HG02763 (cell line): ENCODE data around the gene MPDU1.
"Not testable (repeated sequence)": the region's sequence is repeated elsewhere in the genome, so short reads cannot be mapped to it uniquely, and the experiment has no call there.

ENCODE experiments used
- ATAC-seq: cut with Tn5 transposase; IDR thresholded peaks from one replicate; pipeline ENCODE4 v1.9.1; 2021; ENCODE audit warnings: mild to moderate bottlenecking, moderate library complexity; ENCODE audit not compliant: unreplicated experiment

Gene MPDU1

DNA sequence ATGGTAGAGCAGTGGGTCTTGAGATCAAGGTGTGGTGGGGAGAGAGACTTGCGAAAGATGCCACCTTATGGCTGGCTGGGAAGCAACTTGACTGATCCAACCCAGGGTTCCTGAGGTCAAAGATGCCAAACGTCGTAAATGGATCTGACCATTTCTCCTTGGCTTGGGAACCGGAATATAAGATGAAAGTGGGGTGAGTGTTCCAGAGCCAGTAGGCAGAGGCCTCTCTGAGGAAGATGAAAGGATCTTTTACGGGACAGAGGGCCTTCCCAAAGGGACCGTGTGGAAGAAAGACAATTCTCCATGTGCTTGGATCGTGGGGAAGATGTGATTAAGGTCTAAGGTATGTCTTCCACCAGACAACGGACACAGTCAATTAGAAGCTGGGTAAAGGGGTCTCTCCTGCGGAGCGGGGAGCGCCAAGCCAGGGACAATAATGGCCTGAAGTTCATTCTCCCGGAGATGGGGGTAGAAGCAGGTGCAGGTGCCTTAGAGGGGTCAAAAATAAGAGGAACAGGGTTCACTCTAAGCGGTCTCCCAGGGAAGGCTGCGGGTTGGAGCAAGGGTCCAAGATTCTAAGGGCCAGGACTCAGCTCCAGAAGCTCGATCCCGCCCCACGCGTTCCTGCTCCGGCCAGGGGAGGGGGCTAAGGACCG, 30.2 kb downstream of the MPDU1 start:
- no peak for ATAC-seq

DNA sequence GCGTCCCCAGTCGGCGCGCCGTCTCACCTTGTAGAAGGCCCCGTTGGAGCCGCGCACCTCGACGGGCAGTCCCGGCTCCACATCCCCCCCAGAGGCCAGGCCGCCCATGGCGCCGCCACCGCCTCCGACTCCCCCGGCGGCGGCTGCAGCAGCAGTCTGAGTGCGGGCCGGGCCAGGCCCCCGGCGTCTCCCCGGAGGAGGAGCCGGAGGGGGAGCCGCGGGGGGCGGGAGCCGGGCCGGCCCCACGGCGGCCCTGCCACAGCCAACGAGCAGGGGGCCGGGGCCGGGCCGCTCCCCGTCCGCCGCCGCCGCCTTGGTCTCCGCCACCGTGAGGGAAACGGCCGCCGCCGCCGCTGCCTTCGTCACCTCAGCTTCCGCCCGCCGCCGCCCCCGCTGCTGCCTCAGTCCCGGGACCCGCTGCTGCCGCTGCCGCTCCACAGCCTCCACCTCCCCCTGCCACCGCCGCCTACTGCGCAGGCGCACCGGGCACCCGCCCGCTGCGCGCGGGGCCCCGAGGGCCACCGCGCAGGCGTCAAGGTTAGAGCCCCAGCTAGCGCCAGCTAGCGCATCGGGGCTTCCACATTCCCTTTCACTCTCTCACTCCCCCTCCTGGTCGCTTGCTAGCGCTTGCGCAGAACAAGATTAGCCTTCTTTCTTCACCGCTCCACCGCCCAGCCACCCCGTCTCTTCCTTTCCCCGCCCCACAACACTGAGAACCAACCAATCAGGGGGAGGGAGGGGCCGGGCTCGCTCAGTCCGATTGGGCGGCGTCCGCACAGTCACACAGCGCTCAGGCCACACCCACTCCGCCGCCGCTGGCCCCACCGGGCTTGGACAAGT, 31.0 kb downstream of the MPDU1 start, which contains the start of gene FXR2:
Gene FXR2, minus strand, starts transcription at position 473 of the 840 bp plus-strand sequence. Its CDS starts 365 bp downstream, at position 108.
- ATAC-seq, result peak; percentile 85

DNA sequence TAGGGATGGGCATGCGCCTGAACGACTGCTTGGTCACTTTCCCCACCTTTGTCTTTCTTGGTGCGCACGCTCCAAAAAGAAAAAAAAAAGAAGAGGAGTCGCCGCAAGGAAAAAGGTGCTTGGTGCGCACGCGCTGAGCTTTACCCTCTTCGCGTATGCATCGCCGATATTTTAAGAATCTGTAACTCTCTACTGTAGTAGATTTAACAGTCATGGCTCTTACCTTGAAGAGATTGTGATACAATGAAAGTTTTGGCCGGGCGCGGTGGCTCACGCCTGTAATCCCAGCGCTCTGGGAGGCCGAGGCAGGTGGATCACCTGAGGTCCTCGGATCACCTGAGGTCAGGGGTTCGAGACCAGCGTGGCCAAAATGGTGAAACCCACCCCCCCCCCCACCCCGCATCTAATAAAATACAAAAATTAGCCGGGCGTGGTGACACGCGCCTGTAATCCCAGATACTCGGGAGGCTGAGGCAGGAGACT, 31.7 kb downstream of the MPDU1 start:
- no peak for ATAC-seq

DNA sequence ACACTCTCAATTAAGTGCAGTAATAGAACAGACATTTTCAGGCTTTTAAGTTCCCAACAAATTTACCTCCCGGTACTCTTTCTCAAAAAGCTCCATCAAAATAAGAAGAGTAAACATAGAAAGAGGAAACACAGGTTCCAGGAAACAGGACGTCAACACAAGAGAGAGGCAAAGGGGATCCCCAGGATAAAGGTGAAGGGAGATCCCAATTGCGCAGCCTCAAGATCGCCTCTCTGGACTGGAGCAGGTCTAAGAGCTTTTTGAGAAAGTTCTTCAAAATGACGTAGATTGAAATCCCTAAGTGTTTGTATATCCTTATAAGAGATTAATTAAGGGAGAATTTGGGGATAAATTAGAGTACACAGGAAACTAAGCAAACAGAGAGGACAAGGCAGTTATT, 35.0 kb downstream of the MPDU1 start:
- no peak for ATAC-seq

DNA sequence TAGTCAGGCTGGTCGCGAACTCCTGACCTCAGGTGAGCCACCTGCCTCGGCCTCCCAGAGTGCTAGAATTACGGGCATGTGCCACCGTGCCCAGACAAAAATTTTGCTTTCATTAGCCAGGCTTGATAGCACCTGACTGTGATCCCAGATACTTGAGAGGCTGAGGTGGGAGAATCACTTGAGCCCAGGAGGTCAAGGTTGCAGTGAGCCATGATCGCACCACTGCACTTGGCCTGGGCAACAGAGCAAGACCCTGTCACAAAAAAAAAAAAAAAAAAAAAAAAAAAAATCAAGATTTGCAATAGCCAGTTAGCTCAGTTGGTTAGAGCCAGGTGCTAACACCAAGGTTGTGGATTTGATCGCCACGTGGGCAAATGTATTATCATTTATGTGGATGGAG, 37.2 kb downstream of the MPDU1 start:
- no peak for ATAC-seq

DNA sequence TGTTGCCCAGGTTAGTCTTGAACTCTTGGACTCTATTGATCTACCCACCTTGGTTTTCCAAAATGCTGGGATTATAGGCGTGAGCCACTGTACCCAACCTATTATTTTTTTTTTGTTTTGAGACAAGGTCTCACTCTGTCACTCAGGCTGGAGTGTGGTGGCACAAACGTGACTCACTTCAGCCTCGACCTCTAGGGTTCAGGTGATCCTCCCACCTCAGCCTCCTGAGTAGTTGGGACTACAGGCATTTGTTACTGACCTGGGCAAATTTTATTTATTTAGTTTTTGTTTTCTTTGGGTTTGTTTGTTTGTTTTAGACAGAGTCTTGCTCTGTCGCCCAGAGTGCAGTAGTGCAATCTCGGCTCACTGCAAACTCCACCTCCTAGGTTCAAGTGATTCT, 40.0 kb downstream of the MPDU1 start:
- ATAC-seq, result no peak

DNA sequence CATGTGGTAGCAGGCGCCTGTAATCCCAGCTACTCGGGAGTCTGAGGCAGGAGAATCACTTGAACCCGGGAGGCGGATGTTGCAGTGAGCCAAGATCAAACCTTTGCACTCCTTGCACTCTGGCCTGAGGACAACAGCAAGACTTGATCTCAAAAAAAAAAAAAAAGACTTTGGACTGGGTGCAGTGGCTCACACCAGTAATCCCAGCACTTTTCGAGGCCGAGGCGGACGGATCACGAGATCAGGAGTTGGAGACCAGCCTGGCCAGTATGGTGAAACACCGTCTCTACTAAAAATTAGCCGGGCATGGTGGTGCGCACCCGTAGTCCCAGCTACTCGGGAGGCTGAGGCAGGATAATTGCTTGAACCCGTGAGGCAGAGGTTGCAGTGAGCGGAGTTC, 42.1 kb downstream of the MPDU1 start:
- not testable (repeated sequence) for ATAC-seq

DNA sequence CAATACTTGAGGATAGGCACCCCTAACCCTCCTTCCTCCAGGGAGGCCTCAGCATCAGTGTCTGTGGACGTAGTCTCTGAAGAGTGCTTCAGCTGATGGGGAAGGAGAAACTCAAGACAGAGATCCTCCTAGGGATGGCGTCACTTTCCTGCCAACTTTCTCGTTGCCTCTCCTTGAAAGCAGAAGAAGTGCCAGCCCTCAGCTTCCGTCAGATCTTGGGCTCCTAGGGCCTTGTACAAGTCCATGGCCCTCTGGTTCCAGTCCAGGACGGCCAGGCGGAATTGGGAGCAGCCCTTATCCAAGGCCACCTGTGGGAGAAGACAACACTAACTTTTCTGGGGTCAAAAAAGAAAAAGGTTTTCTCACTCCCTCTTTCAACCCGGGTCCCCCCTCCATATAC, 42.7 kb downstream of the MPDU1 start:
- ATAC-seq, result no peak

DNA sequence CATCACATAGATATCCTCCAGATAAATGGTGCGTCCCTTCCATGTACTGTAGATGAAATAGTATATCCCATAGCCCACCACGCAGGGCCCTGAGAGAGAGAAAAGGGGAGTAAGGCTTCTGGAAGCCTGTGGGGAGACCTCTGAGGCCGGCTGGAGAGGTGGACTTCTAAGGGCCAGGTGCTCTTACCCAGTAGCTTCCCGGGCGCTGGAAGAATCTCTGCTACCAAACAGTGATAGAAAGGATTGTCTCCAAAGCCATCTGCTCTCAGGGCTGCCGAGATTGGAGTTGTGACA, 43.3 kb downstream of the MPDU1 start:
- ATAC-seq, result no peak

DNA sequence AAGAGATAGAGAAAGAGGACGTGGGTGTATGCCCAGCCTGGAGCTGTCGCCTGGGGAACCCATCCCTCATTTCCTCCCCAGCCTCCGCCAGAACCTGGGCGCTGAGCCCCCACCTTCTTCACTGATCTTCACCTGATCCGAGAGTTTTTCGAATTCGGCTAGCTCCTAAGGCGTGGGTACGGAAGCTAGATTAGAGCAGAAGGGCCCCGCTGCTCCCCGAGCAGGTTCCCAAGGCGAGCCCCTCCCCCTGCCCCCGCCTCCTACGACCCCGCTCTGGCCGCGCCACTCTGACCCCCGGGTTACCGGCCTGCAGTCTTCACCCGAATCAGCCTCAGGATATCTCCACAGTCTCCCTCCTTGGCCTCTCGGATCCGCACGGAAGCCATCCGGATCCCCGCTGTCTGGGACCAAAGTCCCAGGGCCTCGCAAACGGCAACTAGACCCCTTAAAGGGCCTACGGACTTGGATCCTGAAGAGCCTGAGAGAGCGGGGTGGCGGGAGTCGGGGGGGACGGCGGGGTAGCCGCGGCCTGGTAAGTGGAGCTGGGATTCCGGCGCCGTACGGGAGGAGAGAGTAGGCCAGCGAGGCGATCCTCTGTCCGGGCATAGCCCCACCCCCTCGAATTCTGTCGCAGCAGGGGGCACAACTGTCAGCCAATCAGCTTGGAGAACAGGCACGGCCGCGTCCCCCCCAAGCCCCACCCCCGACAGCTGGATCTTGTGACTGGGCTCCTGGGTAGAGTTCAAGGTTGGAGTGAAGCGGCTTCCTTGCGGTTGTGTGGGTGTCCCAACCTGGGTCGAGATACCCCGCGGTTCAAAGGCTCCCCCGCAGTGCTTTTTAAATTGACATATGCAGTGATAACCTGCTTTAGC, 43.8 kb downstream of the MPDU1 start, which contains the start of gene SAT2:
Gene SAT2, minus strand, starts transcription at position 572 of the 872 bp plus-strand sequence. Its CDS starts 186 bp downstream, at position 386.
- ATAC-seq, result peak; percentile 85

DNA sequence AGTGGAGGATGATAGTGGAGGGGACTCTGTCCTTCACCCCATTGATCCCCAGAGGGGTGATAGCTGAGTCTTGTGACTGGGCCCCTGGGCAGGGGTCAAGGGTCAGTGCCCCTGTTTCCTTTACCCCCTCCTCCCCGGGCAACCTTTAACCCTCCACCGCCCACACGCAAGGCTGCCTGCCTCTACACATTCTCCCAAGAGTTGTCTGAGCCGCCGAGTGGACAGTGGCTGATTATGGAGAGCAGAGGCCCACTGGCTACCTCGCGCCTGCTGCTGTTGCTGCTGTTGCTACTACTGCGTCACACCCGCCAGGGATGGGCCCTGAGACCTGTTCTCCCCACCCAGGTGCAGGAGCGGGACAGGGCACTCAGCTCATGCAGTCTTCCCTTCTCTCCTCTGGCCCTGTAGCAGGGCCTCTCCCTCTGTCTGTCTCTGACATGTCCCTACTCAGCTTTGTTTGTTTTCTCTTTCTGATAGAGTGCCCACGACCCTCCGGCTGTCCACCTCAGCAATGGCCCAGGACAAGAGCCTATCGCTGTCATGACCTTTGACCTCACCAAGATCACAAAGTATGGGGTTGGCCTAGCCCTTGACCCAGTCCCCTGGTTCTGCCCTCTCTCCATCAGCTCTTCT, 46.4 kb downstream of the MPDU1 start, which contains the start of gene SHBG:
Gene SHBG, plus strand, starts transcription at position 197 of the 633 bp plus-strand sequence. Its CDS starts 38 bp downstream, at position 235.
- ATAC-seq, result no peak

DNA sequence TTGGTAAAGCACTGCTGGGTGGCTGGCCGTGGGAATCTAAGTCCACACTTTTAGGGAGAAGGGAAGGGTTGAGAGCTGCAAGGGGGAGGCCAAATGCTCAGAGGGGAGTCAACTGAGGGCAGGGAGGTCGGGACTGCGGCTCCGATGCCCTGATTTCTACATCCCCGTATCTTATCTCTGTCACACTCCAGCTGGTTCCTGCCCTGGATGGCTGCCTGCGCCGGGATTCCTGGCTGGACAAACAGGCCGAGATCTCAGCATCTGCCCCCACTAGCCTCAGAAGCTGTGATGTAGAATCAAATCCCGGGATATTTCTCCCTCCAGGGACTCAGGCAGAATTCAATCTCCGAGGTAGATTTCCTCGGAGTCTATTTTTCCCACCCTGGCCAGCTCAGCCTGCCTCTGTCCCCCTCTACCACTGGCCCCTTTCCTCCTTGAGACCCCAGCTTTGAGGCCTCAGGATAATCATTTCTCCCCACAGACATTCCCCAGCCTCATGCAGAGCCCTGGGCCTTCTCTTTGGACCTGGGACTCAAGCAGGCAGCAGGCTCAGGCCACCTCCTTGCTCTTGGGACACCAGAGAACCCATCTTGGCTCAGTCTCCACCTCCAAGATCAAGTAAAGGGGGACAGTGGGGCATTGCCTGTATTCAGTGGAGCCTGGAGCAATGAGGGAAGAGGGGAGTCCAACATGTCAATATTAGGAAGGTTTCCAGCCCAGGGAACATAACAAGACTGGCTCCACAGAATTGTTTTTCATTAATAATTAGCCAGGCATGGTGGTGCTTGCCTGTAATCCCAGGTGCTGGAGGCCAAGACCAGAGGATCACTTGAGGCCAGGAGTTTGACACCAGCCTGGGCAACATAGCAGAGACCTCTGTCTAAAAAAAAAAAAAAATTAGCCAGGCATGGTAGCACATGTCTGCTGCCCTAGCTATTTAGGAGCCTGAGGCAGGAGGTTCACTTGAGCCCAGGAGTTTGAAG, 48.0 kb downstream of the MPDU1 start:
- no peak for ATAC-seq

DNA sequence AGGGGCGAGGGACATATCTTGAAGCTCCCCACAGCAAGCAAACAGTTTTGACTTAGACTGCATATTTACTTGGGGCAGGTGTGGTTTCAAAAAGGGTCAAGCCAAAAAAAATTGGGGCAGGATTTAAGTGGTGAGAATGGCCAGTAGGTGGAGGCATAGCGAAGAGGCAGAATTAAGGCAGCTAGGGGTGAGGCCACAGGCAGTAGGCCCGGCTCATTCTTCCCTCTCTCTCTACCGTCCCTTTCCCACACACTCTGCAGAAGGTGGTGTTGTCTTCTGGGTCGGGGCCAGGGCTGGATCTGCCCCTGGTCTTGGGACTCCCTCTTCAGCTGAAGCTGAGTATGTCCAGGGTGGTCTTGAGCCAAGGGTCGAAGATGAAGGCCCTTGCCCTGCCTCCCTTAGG, 48.8 kb downstream of the MPDU1 start:
- no peak for ATAC-seq

DNA sequence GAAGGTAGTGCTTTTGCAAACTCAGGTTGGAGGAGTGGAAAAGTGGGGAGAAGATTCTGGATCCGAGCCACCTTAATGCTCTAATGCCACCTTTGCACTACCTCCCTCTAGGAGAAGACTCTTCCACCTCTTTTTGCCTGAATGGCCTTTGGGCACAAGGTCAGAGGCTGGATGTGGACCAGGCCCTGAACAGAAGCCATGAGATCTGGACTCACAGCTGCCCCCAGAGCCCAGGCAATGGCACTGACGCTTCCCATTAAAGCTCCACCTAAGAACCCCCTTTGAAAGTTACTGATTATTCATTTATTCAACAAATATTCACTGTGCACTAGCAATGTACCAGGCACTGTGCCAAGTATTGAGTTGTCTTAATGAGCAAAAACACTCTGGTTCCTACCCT, 49.4 kb downstream of the MPDU1 start:
- ATAC-seq, result no peak

DNA sequence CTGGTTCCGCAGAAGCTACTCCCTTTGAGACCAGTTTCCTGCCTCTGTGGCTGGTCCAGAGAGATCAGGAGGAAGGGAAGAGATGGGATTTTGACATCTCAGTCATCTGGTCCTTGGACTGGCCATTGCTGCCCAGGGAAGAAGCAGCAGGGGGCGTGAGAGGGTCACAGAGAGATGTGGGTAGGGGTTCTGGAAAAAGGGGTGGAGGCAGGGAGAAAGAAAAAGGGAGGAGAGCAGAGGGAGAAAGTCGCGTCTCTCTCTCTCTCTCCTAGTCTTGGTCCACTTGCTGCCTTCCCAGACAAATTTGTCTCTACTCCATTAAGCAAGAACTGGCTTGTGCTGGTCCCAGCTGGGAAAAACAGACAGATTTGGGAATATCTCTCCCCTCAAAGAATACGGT, 50.7 kb downstream of the MPDU1 start:
- ATAC-seq, result no peak

DNA sequence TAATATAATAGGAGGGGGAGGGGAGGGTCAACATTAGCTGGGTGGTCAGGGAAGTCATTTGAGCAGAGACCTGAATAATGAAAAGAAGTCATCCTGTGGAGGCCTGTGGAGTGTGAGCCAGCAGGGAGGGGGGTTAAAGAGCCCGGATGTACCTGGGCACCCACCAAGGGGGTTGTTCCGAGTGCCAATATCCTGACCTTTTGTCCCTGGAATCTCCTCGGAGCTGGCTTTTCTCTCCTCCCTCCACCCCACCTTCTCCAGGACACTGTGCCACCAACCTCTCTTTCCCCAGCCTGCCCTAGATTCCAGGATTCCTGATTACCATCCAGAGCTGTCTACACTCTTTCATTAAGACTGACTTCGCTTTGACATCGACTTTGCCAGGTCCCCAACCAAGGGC, 52.5 kb downstream of the MPDU1 start:
- no peak for ATAC-seq
